ENCODE data around the gene CACNB4. TPM values are rescaled to one million over a fixed set of nuclear protein-coding genes. Genes with fewer than 3 reads are reported as not detected.

The CACNB4 gene
- total and polyA plus RNA-seq, 9 of the 15 experiments (the other 6 are each of a cell fraction or from before 2014, with no cell fraction given): 0.01 to 0.20 (median 0.04) TPM; not detected in 1

GRCh38 chr2:152025678-152026287, 73.1 kb downstream of the CACNB4 start:
- Histone ChIP-seq H3K9me3 (replicated peaks; ENCODE audit: control insufficient read depth, insufficient read depth, low read depth, low read length) (no peaks in the 10 kb centered on the region), H3K9ac (ENCODE audit: insufficient read depth in 1 of 2, low read depth in 2 of 2, low read length in 2 of 2) (no peak overlapping the region), H3K4me2 (ENCODE audit: insufficient read depth, low read length) (peak overlapping the region; percentile 75), H3K4me1 (replicated peaks in 1 of 2; ENCODE audit: control insufficient read depth in 2 of 2, insufficient read depth in 2 of 2, low read length in 2 of 2) (no peaks in the 10 kb centered on the region), H4K20me1 (replicated peaks; ENCODE audit: control insufficient read depth, insufficient read depth, low read length) (no peaks in the 10 kb centered on the region), H2AFZ (ENCODE audit: low read depth, low read length) (peak overlapping the region; percentile 80), H3K27me3 (ENCODE audit: control insufficient read depth in 2 of 2, insufficient read depth in 2 of 2, low read length in 2 of 2) (peaks cover 0 to 7% of the 10 kb centered on the region in 2 experiments; a peak in 2 of 5 replicates), H3K9me1 (ENCODE audit: control insufficient read depth, insufficient read depth, low read length) (no peaks in the 10 kb centered on the region), H3K36me3 (ENCODE audit: control insufficient read depth, insufficient read depth, low read length) (no peaks in the 10 kb centered on the region), H3K79me2 (ENCODE audit: control insufficient read depth, insufficient read depth, low read length) (no peaks in the 10 kb centered on the region), H3K4me3 (no peak overlapping the region), H3K27ac (ENCODE audit: extremely low read depth, low read depth, low read length) (no peak overlapping the region)
- peak; percentile 99 for ATAC-seq
- FAIRE-seq: peak; percentile 90
- no TSS peak for BruUV-seq (replicated peaks)
- intact Hi-C loops (cut with micrococcal nuclease): loop anchor here (1.0 kb wide), 3 partner anchors 26 to 410 kb away; no protein-coding TSS in a partner anchor
- POLR2A ChIA-PET: no interaction called here
- in situ Hi-C loops (cut with MboI): no loop called here
- WGBS (ENCODE audit: insufficient coverage, low coverage, missing lambda C conversion rate): 2% methylated on average over 15 of the region's 15 CpGs
- peak; percentile 70 to 90 (median 78) for DNase-seq (ENCODE audit: extremely low read depth in 1 of 4, low spot score in 3 of 4)
- CTCF ChIA-PET (ENCODE audit: low intra/inter-chr PET ratio): interaction anchor here (0.5 to 3.3 kb wide), 10 partner anchors 11 to 547 kb away, joined by 3 to 25 read pairs (median 3); no protein-coding TSS in a partner anchor
- peak; percentile 86 to 100 (median 98) for TF ChIP-seq CTCF (IDR thresholded peaks at IDR 0.05 in 2 of 3, conservative IDR thresholded peaks at IDR 0.05 in 1 of 3; ENCODE audit: insufficient read depth in 2 of 3, low read depth in 1 of 3, low read length in 3 of 3)
- no peak for TF ChIP-seq ATF3 (IDR thresholded peaks at IDR 0.05)
- no peak for TF ChIP-seq ATF3 (CRISPR knock-in tag; conservative IDR thresholded peaks at IDR 0.05)
- TF ChIP-seq, protein P1, sequence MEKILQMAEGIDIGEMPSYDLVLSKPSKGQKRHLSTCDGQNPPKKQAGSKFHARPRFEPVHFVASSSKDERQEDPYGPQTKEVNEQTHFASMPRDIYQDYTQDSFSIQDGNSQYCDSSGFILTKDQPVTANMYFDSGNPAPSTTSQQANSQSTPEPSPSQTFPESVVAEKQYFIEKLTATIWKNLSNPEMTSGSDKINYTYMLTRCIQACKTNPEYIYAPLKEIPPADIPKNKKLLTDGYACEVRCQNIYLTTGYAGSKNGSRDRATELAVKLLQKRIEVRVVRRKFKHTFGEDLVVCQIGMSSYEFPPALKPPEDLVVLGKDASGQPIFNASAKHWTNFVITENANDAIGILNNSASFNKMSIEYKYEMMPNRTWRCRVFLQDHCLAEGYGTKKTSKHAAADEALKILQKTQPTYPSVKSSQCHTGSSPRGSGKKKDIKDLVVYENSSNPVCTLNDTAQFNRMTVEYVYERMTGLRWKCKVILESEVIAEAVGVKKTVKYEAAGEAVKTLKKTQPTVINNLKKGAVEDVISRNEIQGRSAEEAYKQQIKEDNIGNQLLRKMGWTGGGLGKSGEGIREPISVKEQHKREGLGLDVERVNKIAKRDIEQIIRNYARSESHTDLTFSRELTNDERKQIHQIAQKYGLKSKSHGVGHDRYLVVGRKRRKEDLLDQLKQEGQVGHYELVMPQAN (IDR thresholded peaks at IDR 0.05; ENCODE audit: borderline replicate concordance): no peak
- no peak for TF ChIP-seq HDAC6 (IDR thresholded peaks at IDR 0.05; ENCODE audit: low read depth, low read length)
- no peak for TF ChIP-seq POLR3G (IDR thresholded peaks at IDR 0.05; ENCODE audit: extremely low read depth, insufficient read length, insufficient replicate concordance)
- TF ChIP-seq ZBTB17 (CRISPR knock-in tag; IDR thresholded peaks at IDR 0.05): no peak
- no peak; the same call in 1 of the 2 replicates for TF ChIP-seq CEBPB (tag; IDR thresholded peaks at IDR 0.05)
- no peak for TF ChIP-seq POLR2H (tag; IDR thresholded peaks at IDR 0.05; ENCODE audit: low read depth)
- no peak for TF ChIP-seq ZBTB9 (CRISPR knock-in tag; IDR thresholded peaks at IDR 0.05)
- no peak for TF ChIP-seq ZKSCAN1 (IDR thresholded peaks at IDR 0.05; ENCODE audit: low read depth, low read length)
- no peak for TF ChIP-seq ZNF75A (CRISPR knock-in tag; IDR thresholded peaks at IDR 0.05)
- TF ChIP-seq SPI1 (IDR thresholded peaks at IDR 0.05; ENCODE audit: borderline replicate concordance, low read depth, low read length): 0 out of 2 replicates have a peak, but pooled peaks have one; percentile 38
- TF ChIP-seq SMAD2 (IDR thresholded peaks at IDR 0.05; ENCODE audit: low read depth, low read length): no peak
- no peak for TF ChIP-seq FOS (IDR thresholded peaks at IDR 0.05; ENCODE audit: extremely low read depth, insufficient read length)
- TF ChIP-seq MEIS2 (IDR thresholded peaks at IDR 0.05; ENCODE audit: partially characterized antibody): peak; percentile 8

Measured in K562 (cell line).